WTC11 (cell line): ENCODE results near the gene TMEM14A. TPM values are rescaled to one million over a fixed set of nuclear protein-coding genes. Genes with fewer than 3 reads are reported as not detected.
A peak's percentile ranks its signal among the peaks of the same experiment; 100 is the strongest.

Source experiments
- ATAC-seq: fragments of 200-7000 bp; cut with Tn5 transposase; 2 replicates; pipeline ENCODE4 v1.10.0; 2021; ENCODE audit warnings: mild to moderate bottlenecking, moderate library complexity
- CTCF ChIA-PET: fragments of 300-600 bp; sonication (Branson Sonifier 250); formaldehyde crosslinking; loops from one replicate; lab custom pipeline; 2021; ENCODE audit warnings: antibody characterized with exemption; lab: Charles Lee
- POLR2A ChIA-PET: fragments of 350-600 bp; sonication (Branson Sonifier 250); formaldehyde crosslinking; loops from one replicate; lab custom pipeline; 2021; ENCODE audit warnings: antibody characterized with exemption; lab: Charles Lee
- DNase-seq: peaks from one replicate; pipeline ENCODE4 v3.0.0; 2021; ENCODE audit warnings: low spot score
- H3K27ac Mint-ChIP-seq: 2 replicates; pipeline ENCODE4 v1.8.0; 2021; ENCODE audit warnings: mixed read lengths
- H3K27me3 Mint-ChIP-seq: 2 replicates; pipeline ENCODE4 v1.8.0; 2021; ENCODE audit warnings: low read depth, mild to moderate bottlenecking, moderate library complexity, mixed read lengths
- H3K36me3 Mint-ChIP-seq: 2 replicates; pipeline ENCODE4 v1.8.0; 2021; ENCODE audit warnings: mixed read lengths
- H3K4me1 Mint-ChIP-seq: 2 replicates; pipeline ENCODE4 v1.8.0; 2022; ENCODE audit warnings: mixed read lengths
- H3K4me3 Mint-ChIP-seq: 2 replicates; pipeline ENCODE4 v1.8.0; 2021; ENCODE audit warnings: mild to moderate bottlenecking, moderate library complexity, mixed read lengths
- H3K9me3 Mint-ChIP-seq: 2 replicates; pipeline ENCODE4 v1.8.0; 2021; ENCODE audit warnings: mixed read lengths
- ATF1 ChIP-seq: sonication (generic); formaldehyde crosslinking; IDR thresholded peaks from 2 replicates; pipeline ENCODE4 v1.8.1; 2023; ENCODE audit warnings: mild to moderate bottlenecking, moderate library complexity, missing genetic modification reagents
- CBFB ChIP-seq: sonication (generic); formaldehyde crosslinking; IDR thresholded peaks from 2 replicates; pipeline ENCODE4 v1.8.1; 2022; ENCODE audit warnings: mild to moderate bottlenecking, low read depth, missing genetic modification reagents
- CREM ChIP-seq: sonication (generic); formaldehyde crosslinking; IDR thresholded peaks from 2 replicates; pipeline ENCODE4 v1.8.1; 2022; ENCODE audit warnings: mild to moderate bottlenecking, missing genetic modification reagents, moderate library complexity
- FOXJ3 ChIP-seq: sonication (generic); formaldehyde crosslinking; IDR thresholded peaks from 2 replicates; pipeline ENCODE4 v1.9.0; 2021; ENCODE audit warnings: missing genetic modification reagents, mild to moderate bottlenecking, borderline replicate concordance
- FOXK1 ChIP-seq: sonication (generic); formaldehyde crosslinking; IDR thresholded peaks from 2 replicates; pipeline ENCODE4 v1.8.0; 2022; ENCODE audit warnings: mild to moderate bottlenecking, moderate library complexity, missing genetic modification reagents
- GABPB1 ChIP-seq: sonication (generic); formaldehyde crosslinking; IDR thresholded peaks from 2 replicates; pipeline ENCODE4 v1.8.1; 2023; ENCODE audit warnings: mild to moderate bottlenecking, missing genetic modification reagents
- IRF2 ChIP-seq: sonication (generic); formaldehyde crosslinking; IDR thresholded peaks from 2 replicates; pipeline ENCODE4 v1.8.0; 2022; ENCODE audit warnings: low read depth, missing genetic modification reagents, borderline replicate concordance
- SMAD4 ChIP-seq: sonication (generic); formaldehyde crosslinking; IDR thresholded peaks from 2 replicates; pipeline ENCODE4 v1.8.0; 2022; ENCODE audit warnings: mild to moderate bottlenecking, missing genetic modification reagents
- ZBTB21 ChIP-seq: sonication (generic); formaldehyde crosslinking; IDR thresholded peaks from 2 replicates; pipeline ENCODE4 v1.8.1; 2023; ENCODE audit warnings: mild to moderate bottlenecking, missing genetic modification reagents, borderline replicate concordance
- ZNF423 ChIP-seq: fragments of 250-450 bp; sonication (Bioruptor Pico); IDR thresholded peaks from 2 replicates; pipeline ENCODE4 v2.1.2; 2022; ENCODE audit warnings: mild to moderate bottlenecking, moderate library complexity
- total RNA-seq: library from RNA; stranded (reverse); gene quantifications from 3 replicates; pipeline ENCODE4 v1.2.3, GENCODE V29; 2021
- TF ChIP-seq, protein P1 (sequence below): sonication (generic); formaldehyde crosslinking; conservative IDR thresholded peaks from 2 replicates; pipeline ENCODE4 v1.8.1; 2022; ENCODE audit warnings: mild to moderate bottlenecking, missing genetic modification reagents
- TF ChIP-seq, protein P2 (sequence below): sonication (generic); formaldehyde crosslinking; IDR thresholded peaks from 2 replicates; pipeline ENCODE4 v1.8.0; 2022; ENCODE audit warnings: mild to moderate bottlenecking, missing genetic modification reagents
- TF ChIP-seq, protein P3 (sequence below): fragments of 250-450 bp; sonication (Bioruptor Pico); IDR thresholded peaks from 2 replicates; pipeline ENCODE4 v2.1.2; 2022; ENCODE audit warnings: mild to moderate bottlenecking, moderate library complexity
- TF ChIP-seq, protein P4 (sequence below): sonication (generic); formaldehyde crosslinking; IDR thresholded peaks from 2 replicates; pipeline ENCODE4 v1.8.0; 2023; ENCODE audit warnings: missing genetic modification reagents
- TF ChIP-seq, protein P5 (sequence below): fragments of 250-450 bp; sonication (Bioruptor Pico); IDR thresholded peaks from 2 replicates; pipeline ENCODE4 v1.9.0; 2021; ENCODE audit warnings: mild to moderate bottlenecking
- TF ChIP-seq, protein P6 (sequence below): fragments of 250-450 bp; sonication (Bioruptor Pico); conservative IDR thresholded peaks from 2 replicates; pipeline ENCODE4 v1.9.0; 2021; ENCODE audit warnings: mild to moderate bottlenecking
- TF ChIP-seq, protein P7 (sequence below): sonication (generic); formaldehyde crosslinking; IDR thresholded peaks from 2 replicates; pipeline ENCODE4 v1.8.0; 2022; ENCODE audit warnings: mild to moderate bottlenecking, missing genetic modification reagents

The TMEM14A gene
- total RNA-seq, 1 experiment from 2014 or later, result 8.7 TPM

DNA sequence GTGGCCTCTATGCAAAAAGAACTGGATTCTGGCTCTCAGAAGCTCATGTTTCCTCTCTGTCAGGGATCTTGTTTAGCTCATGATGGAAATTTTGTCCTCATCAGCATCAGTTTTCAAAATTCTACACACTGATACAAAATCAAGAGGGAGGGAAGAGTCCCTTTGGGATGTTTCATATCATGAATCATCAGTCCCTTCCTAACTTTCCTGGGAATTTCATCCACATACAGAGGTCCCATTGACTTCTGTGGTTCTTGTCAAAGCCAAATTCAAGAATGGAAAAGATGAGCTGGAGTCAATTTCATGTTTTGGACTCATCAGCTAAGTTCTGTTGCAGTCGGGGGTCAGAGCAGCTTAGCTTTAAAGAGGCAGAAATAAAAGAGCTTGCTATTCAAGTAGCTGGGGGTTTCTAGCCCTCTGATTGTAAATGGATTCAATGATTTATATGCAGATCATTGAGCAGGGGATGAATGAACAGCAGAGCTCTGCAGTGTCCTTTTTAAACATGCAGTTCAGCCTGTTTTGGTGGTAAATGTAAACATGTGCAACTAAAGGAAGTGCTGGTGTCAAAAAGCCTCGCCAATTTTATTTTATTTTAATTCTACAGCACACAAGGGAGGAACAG, 21.3 kb upstream of the TMEM14A start (continued):
- TF ChIP-seq, protein P1, sequence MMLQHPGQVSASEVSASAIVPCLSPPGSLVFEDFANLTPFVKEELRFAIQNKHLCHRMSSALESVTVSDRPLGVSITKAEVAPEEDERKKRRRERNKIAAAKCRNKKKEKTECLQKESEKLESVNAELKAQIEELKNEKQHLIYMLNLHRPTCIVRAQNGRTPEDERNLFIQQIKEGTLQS (CRISPR knock-in tag), result no peak
- TF ChIP-seq IRF2 (CRISPR knock-in tag), result no peak
- TF ChIP-seq CREM (CRISPR knock-in tag), result no peak
- TF ChIP-seq, protein P2, sequence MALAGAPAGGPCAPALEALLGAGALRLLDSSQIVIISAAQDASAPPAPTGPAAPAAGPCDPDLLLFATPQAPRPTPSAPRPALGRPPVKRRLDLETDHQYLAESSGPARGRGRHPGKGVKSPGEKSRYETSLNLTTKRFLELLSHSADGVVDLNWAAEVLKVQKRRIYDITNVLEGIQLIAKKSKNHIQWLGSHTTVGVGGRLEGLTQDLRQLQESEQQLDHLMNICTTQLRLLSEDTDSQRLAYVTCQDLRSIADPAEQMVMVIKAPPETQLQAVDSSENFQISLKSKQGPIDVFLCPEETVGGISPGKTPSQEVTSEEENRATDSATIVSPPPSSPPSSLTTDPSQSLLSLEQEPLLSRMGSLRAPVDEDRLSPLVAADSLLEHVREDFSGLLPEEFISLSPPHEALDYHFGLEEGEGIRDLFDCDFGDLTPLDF, result no peak
- TF ChIP-seq FOXK1 (CRISPR knock-in tag), result no peak
- TF ChIP-seq, protein P3, sequence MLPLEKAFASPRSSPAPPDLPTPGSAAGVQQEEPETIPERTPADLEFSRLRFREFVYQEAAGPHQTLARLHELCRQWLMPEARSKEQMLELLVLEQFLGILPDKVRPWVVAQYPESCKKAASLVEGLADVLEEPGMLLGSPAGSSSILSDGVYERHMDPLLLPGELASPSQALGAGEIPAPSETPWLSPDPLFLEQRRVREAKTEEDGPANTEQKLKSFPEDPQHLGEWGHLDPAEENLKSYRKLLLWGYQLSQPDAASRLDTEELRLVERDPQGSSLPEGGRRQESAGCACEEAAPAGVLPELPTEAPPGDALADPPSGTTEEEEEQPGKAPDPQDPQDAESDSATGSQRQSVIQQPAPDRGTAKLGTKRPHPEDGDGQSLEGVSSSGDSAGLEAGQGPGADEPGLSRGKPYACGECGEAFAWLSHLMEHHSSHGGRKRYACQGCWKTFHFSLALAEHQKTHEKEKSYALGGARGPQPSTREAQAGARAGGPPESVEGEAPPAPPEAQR (CRISPR knock-in tag), result no peak
- TF ChIP-seq, protein P4, sequence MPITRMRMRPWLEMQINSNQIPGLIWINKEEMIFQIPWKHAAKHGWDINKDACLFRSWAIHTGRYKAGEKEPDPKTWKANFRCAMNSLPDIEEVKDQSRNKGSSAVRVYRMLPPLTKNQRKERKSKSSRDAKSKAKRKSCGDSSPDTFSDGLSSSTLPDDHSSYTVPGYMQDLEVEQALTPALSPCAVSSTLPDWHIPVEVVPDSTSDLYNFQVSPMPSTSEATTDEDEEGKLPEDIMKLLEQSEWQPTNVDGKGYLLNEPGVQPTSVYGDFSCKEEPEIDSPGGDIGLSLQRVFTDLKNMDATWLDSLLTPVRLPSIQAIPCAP (CRISPR knock-in tag), result no peak
- no peak for TF ChIP-seq ZBTB21 (CRISPR knock-in tag)
- TF ChIP-seq CBFB (CRISPR knock-in tag), result no peak
- TF ChIP-seq, protein P5, sequence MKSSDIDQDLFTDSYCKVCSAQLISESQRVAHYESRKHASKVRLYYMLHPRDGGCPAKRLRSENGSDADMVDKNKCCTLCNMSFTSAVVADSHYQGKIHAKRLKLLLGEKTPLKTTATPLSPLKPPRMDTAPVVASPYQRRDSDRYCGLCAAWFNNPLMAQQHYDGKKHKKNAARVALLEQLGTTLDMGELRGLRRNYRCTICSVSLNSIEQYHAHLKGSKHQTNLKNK, result no peak
- TF ChIP-seq FOXJ3 (CRISPR knock-in tag), result no peak
- TF ChIP-seq, protein P6, sequence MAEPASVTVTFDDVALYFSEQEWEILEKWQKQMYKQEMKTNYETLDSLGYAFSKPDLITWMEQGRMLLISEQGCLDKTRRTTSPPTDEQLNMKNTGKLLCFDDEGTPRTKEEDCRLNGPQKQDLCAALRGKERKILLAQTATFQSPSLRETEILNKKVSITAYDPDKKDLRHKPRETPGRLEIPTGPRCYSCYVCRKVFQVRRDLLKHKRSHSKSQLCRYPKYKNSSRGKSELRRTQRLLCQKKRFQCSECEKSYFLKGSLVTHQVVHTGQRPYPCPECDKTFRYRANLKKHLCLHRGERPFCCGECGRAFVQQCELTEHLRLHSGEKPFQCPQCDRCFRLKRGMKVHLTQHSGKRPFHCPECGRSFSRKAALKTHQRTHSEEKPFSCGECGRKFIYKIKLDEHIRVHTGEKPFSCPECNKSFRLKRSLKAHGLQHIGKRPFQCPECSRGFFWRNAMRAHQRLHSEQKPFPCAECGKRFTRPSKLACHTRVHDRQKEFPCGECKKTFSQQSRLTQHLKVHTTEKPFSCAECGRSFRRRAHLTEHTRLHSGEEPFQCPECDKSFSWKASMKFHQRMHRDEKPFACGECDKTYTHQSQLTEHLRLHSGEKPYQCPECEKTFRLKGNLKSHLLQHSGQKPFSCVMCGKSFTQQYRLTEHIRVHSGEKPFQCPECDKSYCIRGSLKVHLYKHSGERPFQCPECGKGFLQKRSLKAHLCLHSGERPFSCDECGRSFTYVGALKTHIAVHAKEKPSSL (CRISPR knock-in tag), result no peak
- TF ChIP-seq, all 79 proteins: peak for 0

DNA sequence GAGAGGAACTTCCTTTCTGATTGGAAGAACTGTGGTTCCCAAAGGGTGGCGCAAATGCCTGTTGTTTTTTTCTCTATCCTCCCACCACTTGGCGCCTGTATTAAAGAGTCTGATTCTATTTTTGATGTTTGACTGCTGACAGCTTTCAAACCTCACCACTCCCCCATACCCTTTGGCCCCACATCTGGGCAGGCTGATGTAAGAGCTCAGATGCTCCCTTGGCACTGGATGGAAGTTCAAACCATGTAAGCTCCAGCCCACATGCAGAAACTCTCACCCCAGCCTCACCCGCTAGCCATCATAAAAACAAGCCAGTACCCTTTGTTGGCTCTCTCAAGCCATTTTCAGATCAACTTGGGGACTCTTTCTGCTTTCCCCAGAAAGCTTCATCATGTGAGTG, 20.0 kb upstream of the TMEM14A start:
- DNase-seq (no peak), ATAC-seq (no peak)
- TF ChIP-seq FOXK1 (CRISPR knock-in tag) (no peak), GABPB1 (CRISPR knock-in tag) (peak; percentile 66), ZNF423 (CRISPR knock-in tag) (no peak), ATF1 (CRISPR knock-in tag) (no peak), SMAD4 (CRISPR knock-in tag) (no peak)
- TF ChIP-seq, protein P7, sequence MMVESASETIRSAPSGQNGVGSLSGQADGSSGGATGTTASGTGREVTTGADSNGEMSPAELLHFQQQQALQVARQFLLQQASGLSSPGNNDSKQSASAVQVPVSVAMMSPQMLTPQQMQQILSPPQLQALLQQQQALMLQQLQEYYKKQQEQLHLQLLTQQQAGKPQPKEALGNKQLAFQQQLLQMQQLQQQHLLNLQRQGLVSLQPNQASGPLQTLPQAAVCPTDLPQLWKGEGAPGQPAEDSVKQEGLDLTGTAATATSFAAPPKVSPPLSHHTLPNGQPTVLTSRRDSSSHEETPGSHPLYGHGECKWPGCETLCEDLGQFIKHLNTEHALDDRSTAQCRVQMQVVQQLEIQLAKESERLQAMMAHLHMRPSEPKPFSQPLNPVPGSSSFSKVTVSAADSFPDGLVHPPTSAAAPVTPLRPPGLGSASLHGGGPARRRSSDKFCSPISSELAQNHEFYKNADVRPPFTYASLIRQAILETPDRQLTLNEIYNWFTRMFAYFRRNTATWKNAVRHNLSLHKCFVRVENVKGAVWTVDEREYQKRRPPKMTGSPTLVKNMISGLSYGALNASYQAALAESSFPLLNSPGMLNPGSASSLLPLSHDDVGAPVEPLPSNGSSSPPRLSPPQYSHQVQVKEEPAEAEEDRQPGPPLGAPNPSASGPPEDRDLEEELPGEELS (CRISPR knock-in tag), result no peak
- CTCF ChIA-PET, result interaction anchor here (0.9 to 4.2 kb wide), 10 partner anchors 10 to 1084 kb away, joined by 3 to 42 read pairs (median 8); partner anchors contain the start of gene EFHC1
- Mint-ChIP-seq H3K9me3 (peaks cover 10% of the 10 kb centered on the region), H3K36me3 (peaks cover 9% of the 10 kb centered on the region; the same call in 1 of the 2 replicates), H3K27ac (no peak overlapping the region), H3K4me3 (no peak overlapping the region), H3K4me1 (peaks cover 22% of the 10 kb centered on the region), H3K27me3 (no peaks in the 10 kb centered on the region)
- POLR2A ChIA-PET, result no interaction called here
